Esophagus mucosa (tissue), 1 donor: ENCODE measurements around the gene NCF4. TPM values are rescaled to one million over a fixed set of nuclear protein-coding genes. Genes with fewer than 3 reads are reported as not detected.

Source experiments
- ATAC-seq: fragments of 200-7000 bp; cut with Tn5 transposase; one replicate; pipeline ENCODE4 v1.9.1; 2020
- total RNA-seq: library from RNA; stranded (reverse); gene quantifications from one replicate; pipeline ENCODE4 v1.2.4, GENCODE V29; 2023
- donor health status: DM: yes; HTN: yes; CAD: no.

The NCF4 gene
- total RNA-seq, 1 donor from 2014 or later = 1.8 TPM

DNA sequence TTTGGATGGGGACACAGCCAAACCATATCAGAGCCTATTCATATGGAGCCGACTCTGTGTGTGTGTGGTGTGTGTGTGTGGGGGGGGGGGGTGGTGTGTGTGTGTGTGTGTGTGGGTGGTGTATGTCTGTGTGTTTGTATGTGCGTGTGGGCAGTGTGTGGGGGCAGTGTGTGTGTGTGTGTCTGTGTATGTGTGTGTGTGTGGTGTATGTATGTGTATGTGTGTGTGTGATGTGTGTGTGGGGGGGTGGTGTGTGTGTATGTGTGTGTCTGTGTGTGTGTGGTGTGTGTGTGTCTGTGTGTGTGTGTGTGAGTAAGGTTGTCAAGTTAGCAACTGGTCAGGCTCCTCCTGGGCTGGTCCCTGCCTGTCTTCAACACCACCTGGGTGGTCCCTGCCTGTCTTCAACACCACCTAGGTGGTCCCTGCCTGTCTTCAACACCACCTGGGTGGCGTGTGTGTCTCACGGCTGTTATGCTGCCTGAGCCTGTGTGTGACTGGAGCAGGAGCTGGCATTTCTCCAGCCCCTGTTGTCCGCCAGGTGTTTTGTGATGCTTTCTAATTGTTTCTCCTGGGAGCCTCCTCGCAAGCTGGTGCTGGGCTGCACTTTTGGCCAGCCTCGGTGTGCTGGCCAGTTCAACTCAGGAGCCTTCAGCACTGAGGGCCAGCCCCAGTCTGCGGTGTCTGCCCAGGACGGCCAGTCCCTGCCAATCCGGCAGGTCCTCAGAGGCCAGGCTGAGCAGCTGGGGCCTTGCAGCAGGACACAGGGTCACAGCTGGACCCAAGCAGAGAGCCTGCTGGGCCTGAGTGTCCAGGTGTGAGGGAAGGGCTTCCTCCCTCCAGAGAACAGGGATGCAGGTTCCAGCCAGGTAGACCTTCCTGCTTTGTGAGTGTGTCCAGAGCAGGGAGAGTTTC is 22.4 kb upstream of the NCF4 start:
- no peak for ATAC-seq

DNA sequence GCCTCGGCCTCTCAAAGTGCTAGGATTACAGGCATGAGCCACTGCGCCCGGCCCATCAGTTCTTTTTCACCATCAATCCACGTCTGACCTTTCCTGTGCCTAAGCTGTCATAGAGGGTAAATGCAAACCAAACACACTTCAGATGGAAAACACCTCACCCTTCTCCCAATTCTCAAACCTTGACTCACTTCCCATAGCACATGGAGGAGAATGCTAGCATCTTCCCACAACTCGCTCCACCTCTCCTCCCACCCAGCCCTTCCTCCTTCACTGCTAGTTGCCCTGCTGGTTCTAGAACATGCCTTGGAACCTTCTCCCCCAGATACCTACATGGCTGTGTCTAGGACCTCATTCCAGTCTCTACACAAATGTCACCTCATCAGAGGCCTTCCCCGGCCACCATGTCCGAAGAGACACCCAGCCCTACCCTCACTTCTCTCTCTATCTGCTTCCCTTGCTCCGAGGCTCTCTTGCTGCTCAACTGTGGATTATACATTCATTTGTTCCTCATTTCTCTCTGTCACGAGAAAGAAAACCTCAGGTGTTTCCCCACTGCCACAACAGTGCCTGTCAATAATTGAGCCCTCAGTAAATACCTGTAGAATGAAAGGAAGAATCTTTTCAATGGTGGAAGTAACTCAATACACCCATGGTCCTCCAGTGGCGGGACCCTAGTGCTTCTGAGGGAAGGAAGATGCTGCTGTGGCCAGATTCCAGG is 21.3 kb upstream of the NCF4 start:
- ATAC-seq = no peak

DNA sequence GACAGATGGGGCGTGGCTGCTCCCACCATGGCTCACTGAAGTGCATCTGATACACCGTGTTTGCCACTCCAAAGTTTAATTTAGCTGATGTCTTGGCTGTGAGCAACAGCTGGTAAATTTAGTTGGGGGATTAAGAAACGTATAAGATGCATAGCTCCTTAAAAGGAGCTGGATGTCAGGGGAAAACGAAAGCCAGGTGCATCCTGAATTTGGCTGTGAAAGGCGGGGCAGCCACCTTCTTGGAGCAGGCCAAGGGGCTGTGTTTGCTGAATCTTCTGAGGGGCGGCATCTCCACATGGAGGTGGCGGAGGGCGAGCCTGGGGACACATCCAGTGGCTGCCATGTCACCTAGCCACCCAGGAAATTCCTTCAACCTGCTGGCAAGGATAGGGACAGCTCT is 20.7 kb upstream of the NCF4 start:
- ATAC-seq = no peak

DNA sequence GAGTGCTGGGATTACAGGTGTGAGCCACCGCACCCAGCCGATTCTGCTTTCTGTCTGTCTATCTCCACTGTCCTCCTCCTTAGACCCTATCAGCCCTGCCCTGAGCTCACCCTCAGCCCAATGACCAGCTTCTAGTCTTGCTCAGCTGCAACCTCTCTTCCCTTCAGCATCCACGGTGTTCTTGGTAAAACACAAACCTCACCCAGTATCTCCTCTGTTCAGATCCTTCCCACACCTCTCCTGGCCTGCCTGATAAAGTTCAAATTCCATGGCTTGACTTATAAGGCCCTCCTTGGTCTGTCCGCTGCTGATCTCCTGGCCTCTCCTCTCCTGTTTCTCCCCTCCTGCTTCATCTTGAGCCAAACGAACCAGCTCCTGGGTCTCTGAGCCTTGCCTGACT is 14.5 kb upstream of the NCF4 start:
- no peak for ATAC-seq

DNA sequence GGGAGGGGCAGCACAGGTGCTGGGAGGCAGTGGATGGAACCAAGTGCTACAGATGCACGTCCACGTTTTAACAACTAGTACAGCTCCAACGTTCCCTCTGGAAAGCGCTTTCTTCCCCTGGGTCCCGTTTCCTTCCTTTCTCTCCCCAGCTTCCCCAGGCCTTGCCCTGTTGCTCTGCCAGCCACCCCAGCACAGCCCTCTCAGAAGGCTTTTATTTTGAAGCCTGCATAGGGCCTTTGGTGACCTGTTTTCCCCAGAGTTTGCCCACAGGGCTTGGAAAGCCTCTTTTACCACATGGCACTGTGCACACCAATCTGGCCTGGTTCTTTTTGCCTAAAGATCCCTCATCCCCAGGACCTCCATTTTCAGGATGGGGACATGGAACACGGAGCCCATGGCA is 13.9 kb upstream of the NCF4 start:
- no peak for ATAC-seq

DNA sequence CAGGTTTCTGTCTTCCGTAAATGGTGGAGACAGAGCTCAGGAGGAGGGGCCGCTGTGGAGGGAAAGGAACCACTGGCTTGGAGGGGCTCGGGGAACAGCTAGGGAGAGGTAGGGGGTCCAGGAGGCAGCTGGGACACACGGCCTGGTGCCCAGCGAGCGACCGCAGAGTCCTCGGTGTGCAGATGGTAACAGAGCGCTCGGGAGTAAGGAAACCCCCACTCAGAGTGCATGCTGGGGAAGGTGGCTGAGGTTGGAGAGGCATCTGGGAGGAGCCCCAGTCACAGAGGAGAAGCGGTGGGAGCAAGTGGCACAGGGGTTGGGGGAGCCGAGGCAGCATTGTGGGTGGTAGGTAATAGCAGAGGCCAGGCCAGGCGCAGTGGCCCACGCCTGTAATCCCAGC is 10.8 kb upstream of the NCF4 start:
- ATAC-seq = no peak

DNA sequence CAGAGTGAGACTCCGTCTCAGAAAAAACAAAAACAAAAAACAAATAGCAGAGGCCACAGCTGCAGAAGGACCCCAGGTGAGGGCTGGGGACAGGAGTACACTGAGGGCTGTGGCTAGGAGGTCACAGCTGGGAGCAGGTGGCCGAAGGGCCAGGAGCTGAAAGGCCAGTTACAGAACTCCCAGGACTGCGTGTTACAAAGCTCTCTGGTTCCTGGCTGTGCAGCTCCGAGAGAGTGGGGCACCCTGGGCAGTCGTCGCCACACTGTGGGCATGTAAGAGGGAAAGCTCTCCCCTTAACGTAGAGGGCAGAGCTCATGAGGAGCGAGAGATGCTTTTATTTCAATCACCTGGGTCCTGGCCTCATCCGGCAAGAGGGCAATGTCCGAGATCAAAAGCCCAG is 10.1 kb upstream of the NCF4 start:
- no peak for ATAC-seq

DNA sequence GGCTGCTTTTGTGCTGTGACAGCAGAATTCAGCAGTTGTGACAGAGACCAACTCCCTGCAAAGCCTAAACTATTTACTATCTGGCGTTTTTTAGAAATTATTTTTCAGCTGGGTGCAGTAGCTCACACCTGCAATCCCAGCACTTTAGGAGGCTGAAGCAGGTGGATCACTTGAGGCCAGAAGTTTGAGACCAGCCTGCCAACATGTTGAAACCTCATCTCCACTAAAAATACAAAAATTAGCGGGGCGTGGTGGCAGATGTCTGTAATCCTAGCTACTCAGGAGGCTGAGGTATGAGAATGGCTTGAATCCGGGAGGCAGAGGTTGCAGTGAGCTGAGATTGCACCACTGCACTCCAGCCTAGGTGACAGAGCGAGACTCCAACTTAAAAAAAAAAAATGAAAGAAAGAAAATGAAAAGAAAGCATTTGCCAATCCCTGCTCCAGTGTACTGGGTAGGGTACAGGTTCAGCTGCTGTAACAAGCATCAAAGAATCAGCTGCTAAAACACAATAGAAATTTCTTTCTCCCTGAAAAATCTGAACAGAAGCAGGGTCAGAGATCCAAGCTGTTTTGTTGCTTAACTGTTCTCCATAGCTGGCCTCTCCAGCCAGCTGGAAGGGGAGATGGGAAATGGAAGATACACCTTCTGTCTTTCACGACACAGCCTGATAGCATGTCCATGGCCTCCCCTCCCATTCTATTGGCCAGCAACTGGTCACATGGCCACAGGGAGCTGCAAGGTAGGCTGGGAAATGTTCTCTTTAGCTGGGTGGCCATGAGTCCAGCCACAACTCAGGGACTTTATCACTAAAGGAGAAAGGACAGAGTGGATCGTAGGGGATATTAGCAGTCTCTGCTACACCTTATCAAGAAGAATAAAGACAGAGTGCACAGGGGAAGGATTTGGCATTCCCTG is 8.5 kb upstream of the NCF4 start:
- no peak for ATAC-seq

DNA sequence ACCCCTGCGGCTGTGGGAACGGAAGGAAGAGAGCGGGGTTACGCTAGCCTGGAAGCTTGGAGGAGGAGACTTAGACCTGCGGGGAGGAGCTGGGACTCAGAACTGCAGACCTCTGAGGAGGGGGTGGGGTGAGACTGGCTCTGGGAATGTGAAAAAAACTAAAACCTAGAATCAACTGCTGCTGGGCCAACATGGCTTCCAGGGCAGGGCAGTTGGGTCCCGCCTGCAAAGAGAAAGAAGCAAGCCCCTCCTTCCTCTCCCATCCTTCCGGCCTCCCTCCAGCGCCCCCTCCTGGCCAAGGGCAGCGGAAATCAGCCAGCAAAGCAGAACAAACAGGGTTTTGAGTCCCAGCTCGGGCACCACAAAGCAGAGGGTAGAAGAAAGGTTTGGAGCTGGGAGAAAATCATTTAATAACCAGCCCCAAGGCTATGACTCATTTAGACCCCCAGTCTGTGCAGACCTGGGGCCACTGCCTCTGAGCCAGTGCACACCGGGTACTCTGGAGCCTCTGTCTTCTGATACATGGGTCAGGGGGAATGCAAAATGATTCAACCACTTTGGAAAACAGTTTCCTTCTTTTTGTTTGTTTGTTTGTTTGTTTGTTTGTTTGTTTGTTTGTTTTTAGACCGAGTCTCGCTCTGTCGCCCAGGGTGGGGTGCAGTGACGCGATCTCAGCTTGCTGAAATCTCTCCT is 7.3 kb upstream of the NCF4 start:
- ATAC-seq = peak; percentile 23

DNA sequence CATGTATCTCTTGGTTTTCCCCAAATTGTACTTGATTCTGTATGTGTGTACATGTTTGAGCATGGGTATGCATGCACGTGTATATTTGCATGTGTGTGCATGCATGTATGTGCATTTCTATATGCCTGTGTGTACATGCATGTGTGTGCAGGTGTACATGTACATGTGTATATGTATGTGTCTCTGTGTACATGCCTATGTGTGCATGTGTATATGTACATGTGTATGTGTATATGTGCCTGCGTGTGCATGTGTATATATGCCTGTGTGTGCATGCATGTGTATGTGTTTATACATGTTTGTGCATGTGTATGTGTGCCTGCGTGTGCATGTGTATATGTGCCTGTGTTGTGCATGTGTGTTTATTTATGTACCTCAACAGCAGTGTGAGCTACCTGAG is 5.3 kb upstream of the NCF4 start:
- ATAC-seq = no peak

DNA sequence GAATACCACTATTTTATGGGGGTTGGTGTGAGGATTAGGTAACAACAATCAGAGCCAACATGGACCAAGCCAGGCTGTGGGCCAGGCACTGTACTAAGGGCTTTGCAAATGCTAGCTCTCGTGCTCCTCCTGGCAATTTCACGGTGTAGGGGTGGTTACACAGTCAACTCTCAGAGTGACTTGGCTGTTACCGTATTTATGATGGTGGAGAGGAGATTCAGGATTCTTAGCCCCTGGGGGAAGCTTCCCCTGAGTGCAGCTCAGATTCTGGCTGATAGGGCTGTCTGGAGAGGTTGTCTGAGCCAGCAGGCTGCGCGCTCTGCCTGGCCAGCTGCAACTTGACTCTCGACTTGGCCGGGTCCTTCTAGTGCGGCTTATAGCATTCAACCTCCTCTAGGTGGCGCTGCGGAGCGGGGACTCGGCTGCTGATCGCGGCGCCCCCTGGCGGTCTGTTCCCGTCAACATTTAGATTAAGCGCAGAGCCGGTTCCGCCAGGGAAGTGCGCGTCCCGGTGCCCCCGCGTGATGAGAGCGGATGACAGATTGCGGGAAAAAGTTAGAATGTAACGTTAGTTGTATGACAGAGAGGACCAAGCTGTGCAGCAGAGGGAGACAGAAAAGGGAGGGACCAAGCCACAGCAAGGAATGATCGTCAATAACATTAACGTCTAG is 4.5 kb upstream of the NCF4 start:
- ATAC-seq = peak; percentile 75

DNA sequence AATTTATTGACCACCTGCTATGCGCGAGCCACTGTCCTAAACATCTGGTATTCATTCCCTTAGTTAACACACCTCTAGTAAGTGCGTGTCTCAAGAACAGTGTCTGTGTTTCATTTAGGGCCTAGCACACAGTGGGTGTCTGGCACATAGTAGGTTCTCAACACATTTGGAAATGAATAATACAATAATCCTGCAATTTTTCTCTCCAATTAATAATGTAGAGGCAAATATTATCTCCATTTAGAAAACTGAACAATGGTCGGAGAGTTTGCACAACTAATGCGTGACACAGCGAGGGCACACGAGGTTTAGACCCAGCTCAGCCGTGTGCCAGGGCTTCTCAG is 4.0 kb upstream of the NCF4 start:
- ATAC-seq = no peak

DNA sequence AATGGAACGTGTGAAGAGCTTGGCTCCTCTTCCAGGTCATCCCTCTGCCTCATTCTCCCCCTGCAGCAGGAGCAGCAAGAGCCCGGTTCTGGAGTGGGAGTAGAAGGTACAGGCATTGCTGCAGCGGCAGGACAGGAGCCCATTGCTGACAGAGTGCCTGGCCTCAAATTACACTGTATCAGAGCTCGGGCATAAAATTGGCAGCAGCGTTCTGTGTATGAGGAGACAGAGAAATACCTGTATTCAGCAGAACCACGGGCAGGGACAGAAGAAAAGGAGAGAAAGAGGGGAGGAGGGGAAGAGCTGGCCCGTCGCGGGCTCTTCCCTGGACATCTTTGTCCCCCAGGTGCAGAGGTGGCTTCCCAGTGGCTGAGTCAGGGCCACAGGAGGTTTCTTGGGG is 2.6 kb upstream of the NCF4 start:
- no peak for ATAC-seq

DNA sequence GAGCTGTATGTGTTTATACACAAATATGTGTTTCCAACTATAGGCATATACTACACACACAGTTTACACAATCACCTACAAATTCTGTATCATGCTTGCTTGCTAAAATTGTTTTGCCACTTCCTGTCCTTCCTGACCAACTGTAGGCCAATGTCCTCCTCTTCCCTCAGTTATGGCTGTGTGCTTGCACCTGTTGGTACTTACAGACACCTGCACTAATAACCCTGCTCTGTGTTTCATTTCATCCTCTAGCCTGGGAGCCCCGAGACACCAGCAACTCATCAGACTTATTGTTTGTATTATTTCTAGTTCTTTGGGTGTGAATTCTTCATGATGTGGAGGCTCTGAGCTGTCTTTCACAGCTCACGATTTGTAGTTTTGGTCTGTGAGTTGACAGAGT is 1.8 kb upstream of the NCF4 start:
- no peak for ATAC-seq

DNA sequence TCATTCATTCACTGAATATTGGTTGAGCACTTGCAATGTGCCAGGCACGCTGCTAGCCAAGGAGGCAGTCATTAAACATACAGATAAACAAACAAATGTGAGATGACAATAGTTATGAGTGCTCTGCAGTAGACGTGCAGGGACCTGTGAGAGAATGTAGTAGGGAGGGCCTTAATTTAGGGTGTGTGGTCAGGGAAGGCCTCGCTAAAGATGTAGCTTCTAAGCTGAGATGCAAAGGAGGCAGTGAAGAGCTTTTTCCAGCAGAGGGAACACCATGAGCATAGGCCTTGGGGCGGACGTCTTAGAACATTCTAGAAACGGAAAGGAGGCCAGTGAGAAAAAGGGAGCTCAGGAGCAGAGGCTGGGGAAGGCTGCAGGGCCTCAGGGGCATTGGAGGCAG is 789 bp upstream of the NCF4 start:
- peak; percentile 79 for ATAC-seq

DNA sequence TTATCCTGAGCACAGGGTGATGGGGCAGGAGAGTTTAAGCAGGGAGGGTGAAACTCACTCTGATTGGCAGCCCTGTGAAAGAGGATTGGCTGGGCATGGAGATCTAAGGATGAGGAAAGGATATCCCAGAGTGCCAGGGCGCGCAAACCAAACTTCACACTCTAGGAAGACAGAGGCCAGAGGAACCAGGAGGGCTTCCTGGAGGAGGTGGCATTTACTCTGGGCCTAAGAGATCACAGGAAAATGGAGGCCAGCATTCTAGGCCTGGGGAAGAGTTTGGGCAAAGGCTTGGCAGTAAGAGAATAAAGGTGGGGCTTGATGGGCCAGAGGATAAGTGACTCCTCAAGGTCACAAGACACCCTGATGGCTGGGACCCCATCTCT is 377 bp upstream of the NCF4 start:
- no peak for ATAC-seq

DNA sequence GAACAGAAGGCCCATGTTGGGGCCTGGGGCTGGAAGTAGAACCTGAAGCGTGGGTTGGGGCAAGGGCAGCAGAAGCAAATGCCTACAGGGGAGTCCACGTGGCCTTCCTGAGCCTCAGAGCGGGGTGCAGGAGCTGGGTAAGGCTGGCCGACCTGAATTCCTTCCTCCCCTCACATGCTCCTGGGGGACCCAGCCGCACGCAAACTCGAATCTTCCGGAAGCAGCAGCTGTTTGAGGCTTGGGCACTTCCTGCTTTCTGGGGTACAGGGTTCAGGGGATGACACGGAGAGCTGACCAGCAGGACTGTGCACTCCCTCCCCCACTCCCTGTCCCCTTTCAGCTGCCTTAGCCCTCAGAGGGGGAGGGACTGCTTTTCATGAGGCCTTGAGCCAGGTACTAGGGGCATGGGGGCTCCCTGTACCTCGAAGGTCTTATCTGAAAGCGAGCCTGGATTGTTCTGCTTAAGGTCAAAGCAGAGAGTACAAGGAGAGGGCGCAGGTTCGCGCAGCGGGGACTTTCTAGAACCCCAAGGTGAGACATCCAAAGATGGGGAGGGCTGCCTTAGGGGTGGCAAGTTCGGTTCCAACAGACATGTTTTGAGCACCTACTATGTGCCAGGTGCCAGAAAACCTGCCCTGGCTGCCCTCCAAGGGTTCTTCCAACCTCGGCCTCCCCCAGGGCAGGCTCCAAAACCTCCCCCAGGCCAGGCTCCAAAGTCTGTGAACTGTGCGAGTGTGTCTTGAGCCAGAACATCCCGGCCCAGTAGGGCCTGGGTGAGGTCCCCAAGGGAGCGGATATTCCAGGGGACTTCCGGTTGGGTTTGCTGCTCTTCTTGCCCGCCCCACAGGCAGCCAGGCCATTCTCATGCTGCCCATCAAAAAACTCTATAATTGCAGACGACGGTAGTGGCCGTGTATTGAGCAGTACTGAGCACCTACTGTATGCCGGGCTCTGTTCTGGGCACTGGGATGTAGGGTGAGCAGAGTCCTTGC is 1.7 kb downstream of the NCF4 start:
- ATAC-seq = no peak

DNA sequence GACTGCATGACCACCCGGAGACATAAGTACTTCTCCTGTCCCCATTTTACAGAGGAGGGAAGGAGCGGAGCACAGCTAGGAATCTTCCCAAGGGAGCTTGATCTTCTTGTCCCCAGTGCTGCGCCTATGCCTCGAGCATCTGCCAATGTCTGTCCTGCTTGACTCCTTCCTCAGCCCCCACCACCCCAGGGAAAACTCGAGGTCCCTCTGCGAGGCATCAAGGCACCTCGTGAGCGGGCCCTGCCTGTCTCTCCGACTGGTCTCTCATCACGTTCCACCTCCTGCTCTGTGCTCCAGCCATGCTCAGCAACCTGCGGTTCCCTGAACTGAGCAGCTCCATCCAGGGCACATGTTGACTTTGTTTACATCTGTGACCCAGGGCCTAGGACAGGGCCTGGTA is 2.5 kb downstream of the NCF4 start:
- no peak for ATAC-seq

DNA sequence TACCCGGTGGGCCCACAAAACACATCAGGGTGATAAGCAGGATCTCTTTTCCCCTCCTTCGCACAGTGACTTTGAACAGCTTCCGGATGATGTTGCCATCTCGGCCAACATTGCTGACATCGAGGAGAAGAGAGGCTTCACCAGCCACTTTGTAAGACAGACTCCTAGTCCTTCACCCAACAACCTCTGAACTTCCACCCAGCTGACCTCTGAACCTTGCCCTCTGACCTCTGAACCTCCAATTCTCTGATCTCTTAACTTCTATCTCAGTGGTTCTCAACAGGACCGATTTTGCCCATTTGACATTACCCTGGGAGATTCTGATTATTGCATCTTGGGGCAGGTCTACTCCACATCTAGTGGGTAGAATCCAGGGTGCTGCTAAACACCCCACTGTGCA is 3.2 kb downstream of the NCF4 start:
- no peak for ATAC-seq

DNA sequence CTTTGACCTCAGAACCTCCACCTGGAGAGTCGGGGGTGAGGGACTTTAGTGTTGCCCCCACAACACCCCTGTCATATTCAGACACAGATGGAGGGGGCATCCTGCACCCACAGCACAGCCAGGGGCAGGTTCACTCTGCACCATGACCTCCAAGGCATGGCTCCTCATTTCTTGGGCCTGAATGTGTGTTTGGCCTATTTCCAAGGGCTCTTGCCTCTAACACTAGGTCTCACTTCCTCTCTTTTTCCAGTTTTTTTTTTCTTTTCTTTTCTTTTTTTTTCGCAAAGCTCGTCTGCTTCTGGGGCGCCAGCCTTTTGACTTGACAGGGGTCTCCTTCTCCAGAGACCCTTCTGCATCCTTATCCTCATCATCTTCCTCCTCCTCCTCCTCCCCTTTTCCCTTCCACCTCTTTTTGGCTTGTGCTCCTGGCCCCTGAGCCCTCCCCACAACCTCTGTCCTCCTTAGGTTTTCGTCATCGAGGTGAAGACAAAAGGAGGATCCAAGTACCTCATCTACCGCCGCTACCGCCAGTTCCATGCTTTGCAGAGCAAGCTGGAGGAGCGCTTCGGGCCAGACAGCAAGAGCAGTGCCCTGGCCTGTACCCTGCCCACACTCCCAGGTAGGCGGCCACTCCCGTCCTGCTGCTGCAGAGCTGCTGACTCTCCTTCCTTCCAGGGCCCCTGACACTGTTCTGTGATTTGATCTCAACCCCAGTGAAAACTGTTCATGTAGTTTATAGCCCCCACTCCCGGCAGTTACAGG is 3.8 kb downstream of the NCF4 start:
- ATAC-seq = no peak
